ENCODE data around the gene RAB15.
A peak's percentile ranks its signal among the peaks of the same experiment; 100 is the strongest.

Gene RAB15

GRCh38 chr14:65000898-65001591 is 28.9 kb upstream of the RAB15 start:
- no peak for TF ChIP-seq JUND (IDR thresholded peaks at IDR 0.05; ENCODE audit: low read depth)
- no peak for DNase-seq (ENCODE audit: low read depth in 1 of 2, low spot score in 1 of 2)
- in situ Hi-C loops (cut with HindIII; ENCODE audit: low pct_unique_long_range_greater_than_20kb, low sequenced_read_pairs) = no loop called here

- no peak for DNase-seq (ENCODE audit: low read depth in 1 of 2, low spot score in 1 of 2)
- no peak for TF ChIP-seq JUND (IDR thresholded peaks at IDR 0.05; ENCODE audit: low read depth)
- in situ Hi-C loops (cut with HindIII; ENCODE audit: low pct_unique_long_range_greater_than_20kb, low sequenced_read_pairs) = no loop called here
Observed at GRCh38 chr14:64998455-64998931, 26.4 kb upstream of the RAB15 start.

GRCh38 chr14:64997108-64997794 is 25.1 kb upstream of the RAB15 start:
- in situ Hi-C loops (cut with HindIII; ENCODE audit: low pct_unique_long_range_greater_than_20kb, low sequenced_read_pairs) = no loop called here
- DNase-seq (ENCODE audit: low read depth in 1 of 2, low spot score in 1 of 2) = peak in 1 of 2 experiments; percentile 75
- TF ChIP-seq JUND (IDR thresholded peaks at IDR 0.05; ENCODE audit: low read depth) = no peak

- in situ Hi-C loops (cut with HindIII; ENCODE audit: low pct_unique_long_range_greater_than_20kb, low sequenced_read_pairs) = no loop called here
- no peak for TF ChIP-seq JUND (IDR thresholded peaks at IDR 0.05; ENCODE audit: low read depth)
Observed at GRCh38 chr14:64995291-64995690, 23.2 kb upstream of the RAB15 start.

GRCh38 chr14:64994540-64994939 is 22.4 kb upstream of the RAB15 start:
- no peak for DNase-seq (ENCODE audit: low read depth in 1 of 2, low spot score in 1 of 2)
- in situ Hi-C loops (cut with HindIII; ENCODE audit: low pct_unique_long_range_greater_than_20kb, low sequenced_read_pairs) = no loop called here
- no peak for TF ChIP-seq JUND (IDR thresholded peaks at IDR 0.05; ENCODE audit: low read depth)

More at GRCh38 chr14:64995291-64995690, 23.2 kb upstream of the RAB15 start:
- no peak for DNase-seq (ENCODE audit: low read depth in 1 of 2, low spot score in 1 of 2)

- no peak for DNase-seq (ENCODE audit: low read depth in 1 of 2, low spot score in 1 of 2)
- TF ChIP-seq JUND (IDR thresholded peaks at IDR 0.05; ENCODE audit: low read depth) = no peak
- in situ Hi-C loops (cut with HindIII; ENCODE audit: low pct_unique_long_range_greater_than_20kb, low sequenced_read_pairs) = no loop called here
Observed at GRCh38 chr14:64993266-64993930, 21.3 kb upstream of the RAB15 start.

GRCh38 chr14:64992328-64992885 is 20.3 kb upstream of the RAB15 start:
- no peak for TF ChIP-seq JUND (IDR thresholded peaks at IDR 0.05; ENCODE audit: low read depth)

GRCh38 chr14:64990939-64991338 is 18.8 kb upstream of the RAB15 start:
- DNase-seq (ENCODE audit: low read depth in 1 of 2, low spot score in 1 of 2) = no peak

More at GRCh38 chr14:64992328-64992885, 20.3 kb upstream of the RAB15 start:
- in situ Hi-C loops (cut with HindIII; ENCODE audit: low pct_unique_long_range_greater_than_20kb, low sequenced_read_pairs) = no loop called here
- DNase-seq (ENCODE audit: low read depth in 1 of 2, low spot score in 1 of 2) = no peak

GRCh38 chr14:64990296-64990695 is 18.2 kb upstream of the RAB15 start:
- no peak for DNase-seq (ENCODE audit: low read depth in 1 of 2, low spot score in 1 of 2)
- TF ChIP-seq JUND (IDR thresholded peaks at IDR 0.05; ENCODE audit: low read depth) = no peak
- in situ Hi-C loops (cut with HindIII; ENCODE audit: low pct_unique_long_range_greater_than_20kb, low sequenced_read_pairs) = no loop called here

More at GRCh38 chr14:64990939-64991338, 18.8 kb upstream of the RAB15 start:
- in situ Hi-C loops (cut with HindIII; ENCODE audit: low pct_unique_long_range_greater_than_20kb, low sequenced_read_pairs) = no loop called here
- TF ChIP-seq JUND (IDR thresholded peaks at IDR 0.05; ENCODE audit: low read depth) = no peak

- no peak for DNase-seq (ENCODE audit: low read depth in 1 of 2, low spot score in 1 of 2)
- TF ChIP-seq JUND (IDR thresholded peaks at IDR 0.05; ENCODE audit: low read depth) = no peak
- in situ Hi-C loops (cut with HindIII; ENCODE audit: low pct_unique_long_range_greater_than_20kb, low sequenced_read_pairs) = no loop called here
Observed at GRCh38 chr14:64987438-64987767, 15.3 kb upstream of the RAB15 start.

- no peak for TF ChIP-seq JUND (IDR thresholded peaks at IDR 0.05; ENCODE audit: low read depth)
- in situ Hi-C loops (cut with HindIII; ENCODE audit: low pct_unique_long_range_greater_than_20kb, low sequenced_read_pairs) = no loop called here
- DNase-seq (ENCODE audit: low read depth in 1 of 2, low spot score in 1 of 2) = peak; percentile 93 to 98
Observed at GRCh38 chr14:64986648-64987437, 14.7 kb upstream of the RAB15 start, which contains the start of gene FNTB. FNTB (plus strand) TSS chr14:64986895; CDS start chr14:64986954, 59 bp downstream.
